HCT116 (cell line): Measurements from ENCODE around the gene TMEM45A.

Experiments used
- CBX3 ChIP-seq: IDR thresholded peaks from 2 replicates; pipeline ENCODE4 v1.6.1; 2012; ENCODE audit warnings: low read depth
- CEBPB ChIP-seq: IDR thresholded peaks from 2 replicates; pipeline ENCODE4 v1.6.1; 2012; ENCODE audit warnings: low read depth
- CTCF ChIP-seq, 3 experiments: fragments of 200-600 bp in 1 of 3; sonication (generic) in 1 of 3; IDR thresholded peaks in 2 of 3; conservative IDR thresholded peaks in 1 of 3; 2 replicates each; pipeline ENCODE4 v1.5.1; 2012 to 2017; ENCODE audit warnings: low read depth in 2 of 3, low read length in 2 of 3, antibody characterized with exemption in 1 of 3, borderline replicate concordance in 1 of 3, control low read depth in 1 of 3, mild to moderate bottlenecking in 1 of 3, mixed read lengths in 1 of 3, mixed run types in 1 of 3, moderate library complexity in 1 of 3; ENCODE audit not compliant: insufficient read depth in 1 of 3
- ELF1 ChIP-seq: IDR thresholded peaks from 2 replicates; pipeline ENCODE4 v1.6.1; 2012; ENCODE audit warnings: low read depth, borderline replicate concordance
- EZH2phosphoT487 ChIP-seq: fragments of 200-600 bp; IDR thresholded peaks from 2 replicates; pipeline ENCODE4 v1.6.1; 2018; ENCODE audit warnings: antibody characterized with exemption, borderline replicate concordance
- MAX ChIP-seq: IDR thresholded peaks from 2 replicates; pipeline ENCODE4 v1.6.1; 2012
- POLR2A ChIP-seq: IDR thresholded peaks from 2 replicates; pipeline ENCODE4 v1.7.0; 2011; ENCODE audit warnings: borderline replicate concordance; ENCODE audit not compliant: insufficient read depth, insufficient read length; ENCODE audit errors: extremely low read depth
- ZNF274 ChIP-seq: fragments of 200-500 bp; sonication (Bioruptor generic); IDR thresholded peaks from 2 replicates; pipeline ENCODE4 v1.6.1; 2014; ENCODE audit warnings: mild to moderate bottlenecking, low read depth, low read length, inconsistent platforms
- TF ChIP-seq, protein P1 (sequence below): IDR thresholded peaks from 2 replicates; pipeline ENCODE4 v1.6.1; 2012; ENCODE audit warnings: low read depth
- TF ChIP-seq, protein P2 (sequence below): IDR thresholded peaks from 2 replicates; pipeline ENCODE4 v1.6.1; 2012

DNA sequence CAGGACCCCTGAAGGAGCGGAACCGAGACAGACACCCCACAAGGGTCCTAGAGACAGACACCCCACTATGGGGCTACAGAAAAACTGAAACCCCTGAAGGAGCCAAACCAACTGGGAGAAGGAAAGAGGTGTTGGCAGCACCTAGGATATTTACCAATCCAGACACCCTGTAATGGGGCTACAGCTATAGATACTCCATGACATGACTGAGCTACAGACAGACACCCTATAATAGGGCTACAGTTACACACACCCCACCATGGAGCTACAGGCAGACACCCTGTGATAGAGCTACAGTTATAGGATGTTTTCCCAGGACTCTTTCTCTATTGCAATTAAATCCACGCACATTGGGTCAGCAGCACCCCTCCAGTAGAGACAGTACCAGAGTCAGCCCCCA lies 94.4 kb downstream of the TMEM45A start:
- TF ChIP-seq CBX3: no peak
- TF ChIP-seq, protein P1, sequence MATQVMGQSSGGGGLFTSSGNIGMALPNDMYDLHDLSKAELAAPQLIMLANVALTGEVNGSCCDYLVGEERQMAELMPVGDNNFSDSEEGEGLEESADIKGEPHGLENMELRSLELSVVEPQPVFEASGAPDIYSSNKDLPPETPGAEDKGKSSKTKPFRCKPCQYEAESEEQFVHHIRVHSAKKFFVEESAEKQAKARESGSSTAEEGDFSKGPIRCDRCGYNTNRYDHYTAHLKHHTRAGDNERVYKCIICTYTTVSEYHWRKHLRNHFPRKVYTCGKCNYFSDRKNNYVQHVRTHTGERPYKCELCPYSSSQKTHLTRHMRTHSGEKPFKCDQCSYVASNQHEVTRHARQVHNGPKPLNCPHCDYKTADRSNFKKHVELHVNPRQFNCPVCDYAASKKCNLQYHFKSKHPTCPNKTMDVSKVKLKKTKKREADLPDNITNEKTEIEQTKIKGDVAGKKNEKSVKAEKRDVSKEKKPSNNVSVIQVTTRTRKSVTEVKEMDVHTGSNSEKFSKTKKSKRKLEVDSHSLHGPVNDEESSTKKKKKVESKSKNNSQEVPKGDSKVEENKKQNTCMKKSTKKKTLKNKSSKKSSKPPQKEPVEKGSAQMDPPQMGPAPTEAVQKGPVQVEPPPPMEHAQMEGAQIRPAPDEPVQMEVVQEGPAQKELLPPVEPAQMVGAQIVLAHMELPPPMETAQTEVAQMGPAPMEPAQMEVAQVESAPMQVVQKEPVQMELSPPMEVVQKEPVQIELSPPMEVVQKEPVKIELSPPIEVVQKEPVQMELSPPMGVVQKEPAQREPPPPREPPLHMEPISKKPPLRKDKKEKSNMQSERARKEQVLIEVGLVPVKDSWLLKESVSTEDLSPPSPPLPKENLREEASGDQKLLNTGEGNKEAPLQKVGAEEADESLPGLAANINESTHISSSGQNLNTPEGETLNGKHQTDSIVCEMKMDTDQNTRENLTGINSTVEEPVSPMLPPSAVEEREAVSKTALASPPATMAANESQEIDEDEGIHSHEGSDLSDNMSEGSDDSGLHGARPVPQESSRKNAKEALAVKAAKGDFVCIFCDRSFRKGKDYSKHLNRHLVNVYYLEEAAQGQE: no peak
- no peak for TF ChIP-seq ELF1
- TF ChIP-seq MAX: no peak
- no peak for TF ChIP-seq POLR2A
- no peak for TF ChIP-seq CTCF (IDR thresholded peaks at IDR 0.05 in 2 of 3, conservative IDR thresholded peaks at IDR 0.05 in 1 of 3; ENCODE audit: borderline replicate concordance in 1 of 3, insufficient read depth in 1 of 3, low read depth in 2 of 3, low read length in 2 of 3)
- TF ChIP-seq EZH2phosphoT487: no peak
- TF ChIP-seq, protein P2, sequence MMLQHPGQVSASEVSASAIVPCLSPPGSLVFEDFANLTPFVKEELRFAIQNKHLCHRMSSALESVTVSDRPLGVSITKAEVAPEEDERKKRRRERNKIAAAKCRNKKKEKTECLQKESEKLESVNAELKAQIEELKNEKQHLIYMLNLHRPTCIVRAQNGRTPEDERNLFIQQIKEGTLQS: no peak
- TF ChIP-seq CEBPB: no peak
- TF ChIP-seq ZNF274: no peak
